8988T (cell line): ENCODE measurements around the gene GRM7.

ENCODE experiments used
- DNase-seq: peaks from one replicate; pipeline ENCODE4 v3.0.0; 2011

Gene GRM7

GRCh38 chr3:7322957-7323669 is 462.2 kb downstream of the GRM7 start:
- DNase-seq, result no peak

- DNase-seq, result no peak
Measured at GRCh38 chr3:7328339-7328738, 467.4 kb downstream of the GRM7 start.

- no peak for DNase-seq
Measured at GRCh38 chr3:7332696-7333095, 471.8 kb downstream of the GRM7 start.

- no peak for DNase-seq
Measured at GRCh38 chr3:7333125-7333524, 472.2 kb downstream of the GRM7 start.

- no peak for DNase-seq
Measured at GRCh38 chr3:7340795-7341194, 479.9 kb downstream of the GRM7 start.

- no peak for DNase-seq
Measured at GRCh38 chr3:7346364-7346763, 485.4 kb downstream of the GRM7 start.

- no peak for DNase-seq
Measured at GRCh38 chr3:7357101-7357500, 496.2 kb downstream of the GRM7 start.

GRCh38 chr3:7367968-7368367 is 507.1 kb downstream of the GRM7 start:
- DNase-seq, result no peak

- DNase-seq, result no peak
Measured at GRCh38 chr3:7368597-7368996, 507.7 kb downstream of the GRM7 start.

GRCh38 chr3:7371693-7372572 is 511.0 kb downstream of the GRM7 start:
- DNase-seq, result no peak

- no peak for DNase-seq
Measured at GRCh38 chr3:7377103-7377502, 516.2 kb downstream of the GRM7 start.

GRCh38 chr3:7381741-7382140 is 520.8 kb downstream of the GRM7 start:
- DNase-seq, result no peak

GRCh38 chr3:7382293-7383010 is 521.5 kb downstream of the GRM7 start:
- DNase-seq, result no peak

- DNase-seq, result no peak
Measured at GRCh38 chr3:7385635-7386034, 524.7 kb downstream of the GRM7 start.

- no peak for DNase-seq
Measured at GRCh38 chr3:7388026-7388425, 527.1 kb downstream of the GRM7 start.

- DNase-seq, result no peak
Measured at GRCh38 chr3:7392206-7392605, 531.3 kb downstream of the GRM7 start.

GRCh38 chr3:7393944-7394605 is 533.2 kb downstream of the GRM7 start:
- no peak for DNase-seq

GRCh38 chr3:7396534-7396933 is 535.6 kb downstream of the GRM7 start:
- no peak for DNase-seq

GRCh38 chr3:7397097-7397496 is 536.2 kb downstream of the GRM7 start:
- no peak for DNase-seq

- DNase-seq, result no peak
Measured at GRCh38 chr3:7400360-7400759, 539.4 kb downstream of the GRM7 start.

GRCh38 chr3:7401418-7401817 is 540.5 kb downstream of the GRM7 start:
- DNase-seq, result no peak

- no peak for DNase-seq
Measured at GRCh38 chr3:7407107-7407506, 546.2 kb downstream of the GRM7 start.

- no peak for DNase-seq
Measured at GRCh38 chr3:7410782-7411181, 549.9 kb downstream of the GRM7 start.
